Activated naive CD4-positive, alpha-beta T cell treated with anti-CD3 and anti-CD28 coated beads for 36 hours (primary cell): ENCODE data around the gene APOA4. TPM values are rescaled to one million over a fixed set of nuclear protein-coding genes. Genes with fewer than 3 reads are reported as not detected.

Experiments used
- CTCF ChIA-PET: fragments of 350-600 bp; sonication (Branson Sonifier 250); formaldehyde crosslinking; loops from one replicate; lab custom pipeline; 2021; ENCODE audit warnings: antibody characterized with exemption; lab: Charles Lee
- DNase-seq: peaks from one replicate; pipeline ENCODE4 v3.0.0-alpha.2; 2020
- H3K27ac Mint-ChIP-seq: one replicate; pipeline ENCODE4 v1.8.0; 2021; ENCODE audit warnings: mild to moderate bottlenecking, mixed read lengths
- H3K27me3 Mint-ChIP-seq: one replicate; pipeline ENCODE4 v1.8.0; 2021; ENCODE audit warnings: low read depth, mixed read lengths
- H3K36me3 Mint-ChIP-seq: one replicate; pipeline ENCODE4 v1.8.0; 2021; ENCODE audit warnings: low read depth, mixed read lengths
- H3K4me1 Mint-ChIP-seq: one replicate; pipeline ENCODE4 v1.8.0; 2021; ENCODE audit warnings: low read depth, mixed read lengths
- H3K4me3 Mint-ChIP-seq: one replicate; pipeline ENCODE4 v1.8.0; 2021; ENCODE audit warnings: mild to moderate bottlenecking, moderate library complexity, mixed read lengths
- H3K9me3 Mint-ChIP-seq: one replicate; pipeline ENCODE4 v1.8.0; 2021; ENCODE audit warnings: mixed read lengths
- intact Hi-C: fragments of 100-400 bp; cut with micrococcal nuclease; formaldehyde crosslinking; loops from one replicate; pipeline ENCODE4 v1.15.1; 2023
- total RNA-seq, 2 experiments: library from RNA; stranded (reverse); gene quantifications; one replicate each; pipeline ENCODE4 v1.2.3, GENCODE V29; 2021

The APOA4 gene
- total RNA-seq, 2 experiments from 2014 or later, result not detected

DNA sequence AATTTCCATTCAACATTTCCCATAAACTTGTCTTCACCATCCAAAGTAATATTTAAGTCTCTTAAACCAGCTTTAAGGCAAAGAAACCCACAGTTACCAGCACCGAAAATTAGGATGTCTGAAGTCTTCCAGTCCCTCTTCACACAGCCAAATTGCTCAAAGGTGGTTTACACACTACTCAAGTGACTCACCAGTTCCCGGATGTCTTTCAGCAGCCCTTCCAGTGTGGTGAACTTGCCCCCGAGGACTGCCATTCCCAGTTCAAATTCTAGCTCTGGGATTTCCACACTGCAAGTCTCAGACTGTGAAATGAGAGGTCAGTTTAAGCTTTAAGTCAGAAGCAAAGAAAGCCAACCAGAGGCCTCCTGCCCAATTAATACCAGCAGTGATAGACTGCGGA, 40.4 kb downstream of the APOA4 start:
- peaks cover 73% of the 10 kb centered on the region for H3K36me3 Mint-ChIP-seq
- H3K4me1 Mint-ChIP-seq, result peaks cover 84% of the 10 kb centered on the region
- intact Hi-C loops, result no loop called here
- H3K27ac Mint-ChIP-seq, result peak overlapping the region; percentile 71
- H3K27me3 Mint-ChIP-seq, result no peaks in the 10 kb centered on the region
- DNase-seq, result no peak
- CTCF ChIA-PET, result interaction anchor here (0.9 to 2.7 kb wide), 4 partner anchors 10 to 323 kb away, joined by 3 to 11 read pairs (median 6); partner anchors contain the start of gene APOA5
- no peaks in the 10 kb centered on the region for H3K9me3 Mint-ChIP-seq
- no peak overlapping the region for H3K4me3 Mint-ChIP-seq

DNA sequence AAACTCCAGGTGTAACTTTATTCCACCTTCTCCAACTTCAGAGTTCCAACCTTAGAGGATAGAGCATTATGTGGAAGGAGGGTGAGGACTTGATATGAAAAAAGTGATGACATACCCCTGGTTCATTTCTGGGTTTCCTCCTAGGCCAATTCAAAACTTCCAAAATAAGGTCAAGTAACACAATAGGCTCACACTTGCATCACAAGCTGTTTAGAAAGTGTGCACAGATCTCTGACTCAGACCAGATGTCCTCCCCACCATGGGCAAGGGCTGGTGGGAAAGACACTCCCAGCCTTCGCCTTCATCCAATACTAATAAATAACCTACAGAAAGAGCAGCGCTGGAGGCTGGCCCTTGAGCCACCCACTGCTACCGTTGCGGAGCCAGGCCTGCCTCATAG, 44.5 kb downstream of the APOA4 start:
- peak overlapping the region; percentile 73 for H3K27ac Mint-ChIP-seq
- intact Hi-C loops, result loop anchor here (10.0 kb wide), 1 partner anchor 1036 kb away; no protein-coding TSS in a partner anchor
- peaks cover 56% of the 10 kb centered on the region for H3K36me3 Mint-ChIP-seq

DNA sequence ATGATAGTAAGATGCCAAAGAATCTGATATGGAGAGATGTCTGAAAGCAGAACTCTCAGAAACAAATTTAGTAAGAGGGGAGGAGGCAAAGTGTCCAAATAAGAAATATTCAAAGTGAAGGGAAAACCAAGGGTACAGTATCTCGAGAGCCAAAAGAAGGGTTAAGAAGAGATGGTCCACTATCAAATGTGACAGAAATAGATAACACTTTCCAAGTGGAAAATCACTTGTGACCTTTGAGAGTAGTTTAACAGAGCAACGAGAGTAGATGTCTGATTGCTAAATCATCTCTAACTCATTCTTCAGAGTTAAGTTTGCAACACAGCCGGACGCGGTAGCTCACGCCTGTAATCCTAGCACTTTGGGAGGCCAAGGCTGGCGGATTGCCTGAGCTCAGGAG, 46.0 kb downstream of the APOA4 start:
- CTCF ChIA-PET, result no interaction called here
- peaks cover 43% of the 10 kb centered on the region for H3K36me3 Mint-ChIP-seq
- peaks cover 62% of the 10 kb centered on the region for H3K4me1 Mint-ChIP-seq
- DNase-seq, result no peak
- intact Hi-C loops, result loop anchor here (10.0 kb wide), 1 partner anchor 1038 kb away; no protein-coding TSS in a partner anchor
- no peak overlapping the region for H3K4me3 Mint-ChIP-seq
- no peaks in the 10 kb centered on the region for H3K27me3 Mint-ChIP-seq
- no peaks in the 10 kb centered on the region for H3K9me3 Mint-ChIP-seq
- H3K27ac Mint-ChIP-seq, result peak overlapping the region; percentile 79

More for the DNA sequence above, 44.5 kb downstream of the APOA4 start:
- no peak for DNase-seq
- Mint-ChIP-seq H3K27me3 (no peaks in the 10 kb centered on the region), H3K4me3 (no peak overlapping the region), H3K9me3 (no peaks in the 10 kb centered on the region), H3K4me1 (peaks cover 76% of the 10 kb centered on the region)
- CTCF ChIA-PET, result no interaction called here

DNA sequence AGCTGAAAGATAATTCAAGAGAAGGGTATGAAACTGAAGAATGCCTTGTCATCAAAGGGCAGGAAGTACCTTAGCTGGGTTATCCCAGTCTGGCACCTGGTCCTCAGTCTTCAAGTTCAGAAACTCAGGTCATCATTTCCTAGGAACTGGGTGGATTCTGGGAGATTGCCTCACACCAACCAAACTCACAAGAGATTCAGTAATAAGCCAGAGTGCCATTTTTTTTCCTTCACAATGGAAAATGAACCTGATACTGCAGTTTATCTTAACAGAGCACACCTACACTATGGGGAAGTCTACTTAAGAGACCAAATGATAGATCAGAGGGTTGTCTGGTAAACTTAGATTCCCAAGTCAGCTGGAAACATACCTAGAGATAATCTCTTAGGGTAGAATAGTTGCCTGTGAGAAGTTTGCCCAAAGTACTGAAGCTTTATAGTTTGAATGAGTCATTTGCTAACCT, 46.6 kb downstream of the APOA4 start:
- Mint-ChIP-seq H3K27ac (peak overlapping the region; percentile 79), H3K4me3 (no peak overlapping the region), H3K9me3 (no peaks in the 10 kb centered on the region), H3K27me3 (no peaks in the 10 kb centered on the region), H3K4me1 (peaks cover 66% of the 10 kb centered on the region), H3K36me3 (peaks cover 40% of the 10 kb centered on the region)
- CTCF ChIA-PET, result no interaction called here
- intact Hi-C loops, result loop anchor here (10.0 kb wide), 1 partner anchor 1038 kb away; no protein-coding TSS in a partner anchor
- no peak for DNase-seq

DNA sequence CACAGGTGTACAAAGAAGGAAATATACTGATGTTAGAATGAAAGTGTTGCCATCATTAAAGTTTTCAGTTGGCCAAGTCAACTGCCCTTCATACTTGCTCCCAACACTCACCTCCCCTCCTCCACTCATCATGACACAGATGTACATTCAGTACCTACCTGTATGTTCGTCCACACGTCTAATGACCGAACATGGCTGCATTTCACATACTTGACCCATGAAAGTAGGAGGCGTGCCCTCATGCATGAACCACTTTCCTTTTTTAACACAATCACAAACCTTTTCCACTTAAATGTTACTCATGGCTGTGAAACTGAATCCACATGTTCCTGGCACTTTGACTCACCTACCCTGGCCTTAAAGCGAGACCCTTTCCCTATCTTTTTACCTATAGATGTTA, 47.1 kb downstream of the APOA4 start:
- CTCF ChIA-PET, result interaction anchor here (0.7 kb wide), 1 partner anchor 78 kb away, joined by 4 read pairs; no protein-coding TSS in a partner anchor
- no peaks in the 10 kb centered on the region for H3K9me3 Mint-ChIP-seq
- no peak for DNase-seq
- no peaks in the 10 kb centered on the region for H3K27me3 Mint-ChIP-seq
- no peak overlapping the region for H3K4me3 Mint-ChIP-seq
- H3K36me3 Mint-ChIP-seq, result peaks cover 34% of the 10 kb centered on the region
- H3K27ac Mint-ChIP-seq, result peak overlapping the region; percentile 79
- peaks cover 67% of the 10 kb centered on the region for H3K4me1 Mint-ChIP-seq
- intact Hi-C loops, result loop anchor here (10.0 kb wide), 1 partner anchor 1039 kb away; no protein-coding TSS in a partner anchor

DNA sequence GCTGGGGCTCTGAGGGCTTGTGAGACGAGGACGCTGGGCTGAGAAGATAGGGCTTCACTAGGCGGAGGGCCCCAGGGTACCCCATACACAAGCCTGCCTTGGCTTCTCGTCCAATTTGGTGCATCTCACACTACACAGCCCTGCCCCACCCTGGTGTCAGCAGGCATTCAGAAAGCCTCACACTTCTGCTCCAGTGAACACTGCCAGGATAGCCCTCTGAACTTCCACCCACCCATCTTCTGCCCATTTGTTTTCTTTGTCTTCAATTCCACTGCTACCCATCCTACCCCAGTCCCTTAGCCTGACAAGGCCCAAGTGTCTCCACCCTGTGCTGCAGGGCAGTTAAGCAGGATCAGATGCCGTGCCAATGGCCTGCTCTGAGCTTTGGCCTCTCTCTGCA, 48.4 kb downstream of the APOA4 start:
- Mint-ChIP-seq H3K4me3 (no peak overlapping the region), H3K27me3 (no peaks in the 10 kb centered on the region), H3K36me3 (peaks cover 30% of the 10 kb centered on the region), H3K27ac (no peak overlapping the region), H3K4me1 (peaks cover 59% of the 10 kb centered on the region), H3K9me3 (no peaks in the 10 kb centered on the region)
- CTCF ChIA-PET, result interaction anchor here (1.0 to 5.0 kb wide), 4 partner anchors 17 to 80 kb away, joined by 3 to 21 read pairs (median 3); partner anchors contain the start of gene APOA5
- no peak for DNase-seq
- intact Hi-C loops, result loop anchor here (10.0 kb wide), 1 partner anchor 1040 kb away; no protein-coding TSS in a partner anchor

DNA sequence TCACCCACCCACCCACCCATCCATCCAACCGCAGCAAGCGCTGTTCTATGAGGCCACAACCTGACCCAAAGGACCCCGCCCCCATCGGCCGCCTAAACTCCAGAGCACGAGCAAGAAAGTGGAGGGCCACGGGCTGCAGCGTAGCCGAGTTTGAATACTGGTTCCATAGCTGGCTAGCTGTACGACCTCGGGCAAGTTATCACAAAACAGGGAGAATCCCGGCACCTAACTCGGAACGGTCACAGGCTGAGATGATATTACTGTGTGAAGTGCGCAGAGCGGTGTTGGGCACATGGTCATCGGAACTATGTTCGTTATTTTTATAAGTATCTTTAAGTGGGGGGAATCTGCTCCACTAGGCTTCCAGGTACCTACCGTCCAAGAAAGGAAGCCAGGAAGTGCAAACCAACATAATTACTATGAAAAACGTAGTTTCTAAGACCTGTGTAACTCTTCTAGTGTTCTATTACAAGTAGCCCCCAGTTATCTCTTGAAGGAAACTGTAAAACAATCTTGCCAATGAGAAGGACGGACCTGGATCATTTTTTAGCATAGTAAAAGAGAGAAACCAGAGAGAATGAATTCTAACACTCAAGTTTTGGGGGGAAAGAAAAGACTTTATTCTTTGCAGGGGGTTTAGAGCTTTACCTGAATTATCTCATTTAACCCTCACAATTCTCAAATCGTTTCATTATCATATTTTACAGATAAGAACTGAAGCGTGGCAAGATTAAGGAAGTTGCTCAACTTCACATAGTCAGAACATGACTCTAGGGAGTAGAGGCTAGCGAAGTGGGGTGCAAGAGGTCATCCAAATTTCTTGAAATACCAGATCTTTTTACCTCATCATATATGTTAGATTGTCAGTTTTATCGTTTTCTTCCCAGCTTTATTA, 49.7 kb downstream of the APOA4 start:
- no peak for DNase-seq
- Mint-ChIP-seq H3K27me3 (no peaks in the 10 kb centered on the region), H3K4me3 (peak overlapping the region; percentile 99), H3K4me1 (peaks cover 53% of the 10 kb centered on the region), H3K27ac (peak overlapping the region; percentile 97), H3K9me3 (no peaks in the 10 kb centered on the region), H3K36me3 (peaks cover 25% of the 10 kb centered on the region)
- intact Hi-C loops, result loop anchor here (1.0 to 10.0 kb wide), 9 partner anchors 15 to 1041 kb away; partner anchors contain the start of genes CEP164, PAFAH1B2, PCSK7 and RNF214
- CTCF ChIA-PET, result interaction anchor here (1.3 to 5.0 kb wide), 3 partner anchors 13 to 81 kb away, joined by 3 to 21 read pairs (median 5); no protein-coding TSS in a partner anchor

DNA sequence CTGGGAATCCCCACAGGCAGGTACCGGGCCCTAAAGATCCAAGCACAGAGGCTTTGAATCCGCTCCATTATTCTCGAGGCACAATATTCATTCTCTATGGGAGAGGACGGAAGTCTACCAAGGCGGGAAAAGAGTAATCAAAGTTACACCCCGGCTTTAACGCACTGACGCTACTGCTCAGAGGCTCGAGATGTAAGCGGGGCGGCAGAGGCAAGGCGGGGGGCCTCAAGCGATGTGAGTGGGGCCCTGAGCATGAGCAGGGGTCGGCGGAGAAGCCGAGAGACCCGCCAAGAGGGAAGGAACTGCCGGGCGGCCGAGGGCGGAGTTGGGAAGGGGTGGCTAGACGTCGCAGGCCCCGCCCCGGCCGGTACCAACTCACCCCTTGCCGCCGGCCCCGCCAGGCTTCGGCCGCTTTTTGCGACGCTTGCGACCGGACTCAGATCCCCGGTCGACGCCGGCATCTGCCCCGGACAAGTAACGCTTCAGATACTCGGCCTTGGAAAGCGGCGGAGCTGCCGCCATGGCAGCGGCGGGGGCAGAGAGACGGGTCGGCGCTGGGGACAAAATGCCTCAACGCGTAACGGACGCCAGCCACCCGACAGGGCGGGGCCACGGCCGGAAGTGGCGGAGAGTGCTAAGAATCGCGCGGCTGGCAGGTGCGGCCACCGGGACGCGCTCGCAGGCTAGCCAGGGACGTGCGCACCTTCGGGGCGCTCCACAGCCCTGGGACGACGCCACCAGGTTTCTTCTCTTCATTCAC, 50.5 kb downstream of the APOA4 start, which contains the start of gene BUD13:
BUD13 (minus strand) TSS at position 545 of the 760 bp plus-strand sequence; CDS start at position 522, 23 bp downstream.
- peak within 1 kb of the TSS; percentile 97 for H3K27ac Mint-ChIP-seq
- H3K36me3 Mint-ChIP-seq, result peaks cover 19% of the 10 kb centered on the region
- peak; percentile 96 for DNase-seq
- intact Hi-C loops, result loop anchor here (1.0 to 10.0 kb wide), 11 partner anchors 8 to 1042 kb away; partner anchors contain the start of genes CEP164, PAFAH1B2, PCSK7 and RNF214
- H3K27me3 Mint-ChIP-seq, result no peaks in the 10 kb centered on the region
- H3K4me1 Mint-ChIP-seq, result peaks cover 48% of the 10 kb centered on the region
- H3K9me3 Mint-ChIP-seq, result no peaks in the 10 kb centered on the region
- peak within 1 kb of the TSS; percentile 99 for H3K4me3 Mint-ChIP-seq
- CTCF ChIA-PET, result interaction anchor here (0.6 to 5.0 kb wide), 5 partner anchors 14 to 408 kb away, joined by 3 to 21 read pairs (median 5); no protein-coding TSS in a partner anchor

DNA sequence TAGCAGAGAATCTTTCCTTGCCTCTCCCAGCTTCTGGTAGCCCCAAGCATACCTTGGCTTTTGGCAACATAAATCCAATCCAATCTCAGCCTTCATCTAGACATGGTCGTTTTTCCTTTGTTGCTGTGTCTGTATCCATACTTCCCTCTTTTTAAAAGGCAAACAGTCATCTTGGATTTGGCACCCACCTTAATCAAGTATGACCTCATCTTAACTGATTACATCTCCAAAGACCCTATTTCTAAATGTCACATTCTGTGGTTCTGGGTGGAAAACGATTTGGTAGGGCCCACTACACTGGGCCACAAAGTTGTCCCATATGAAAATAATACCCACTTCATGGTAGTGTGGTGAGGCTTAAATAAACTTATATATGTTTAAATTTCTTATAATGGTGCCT, 51.2 kb downstream of the APOA4 start:
- Mint-ChIP-seq H3K4me3 (peak overlapping the region; percentile 99), H3K27me3 (no peaks in the 10 kb centered on the region), H3K9me3 (no peaks in the 10 kb centered on the region), H3K27ac (peak overlapping the region; percentile 97), H3K4me1 (peaks cover 43% of the 10 kb centered on the region), H3K36me3 (peaks cover 14% of the 10 kb centered on the region)
- CTCF ChIA-PET, result interaction anchor here (1.5 to 5.0 kb wide), 3 partner anchors 63 to 455 kb away, joined by 4 to 21 read pairs (median 5); no protein-coding TSS in a partner anchor
- no peak for DNase-seq
- intact Hi-C loops, result loop anchor here (1.0 to 10.0 kb wide), 6 partner anchors 8 to 1043 kb away; partner anchors contain the start of genes SIDT2 and SIK3
